Measurements from ENCODE around the gene DGKI. TPM values are rescaled to one million over a fixed set of nuclear protein-coding genes. Genes with fewer than 3 reads are reported as not detected.

DGKI gene
- total RNA-seq, 1 experiment from 2014 or later, result 0.15 TPM

DNA sequence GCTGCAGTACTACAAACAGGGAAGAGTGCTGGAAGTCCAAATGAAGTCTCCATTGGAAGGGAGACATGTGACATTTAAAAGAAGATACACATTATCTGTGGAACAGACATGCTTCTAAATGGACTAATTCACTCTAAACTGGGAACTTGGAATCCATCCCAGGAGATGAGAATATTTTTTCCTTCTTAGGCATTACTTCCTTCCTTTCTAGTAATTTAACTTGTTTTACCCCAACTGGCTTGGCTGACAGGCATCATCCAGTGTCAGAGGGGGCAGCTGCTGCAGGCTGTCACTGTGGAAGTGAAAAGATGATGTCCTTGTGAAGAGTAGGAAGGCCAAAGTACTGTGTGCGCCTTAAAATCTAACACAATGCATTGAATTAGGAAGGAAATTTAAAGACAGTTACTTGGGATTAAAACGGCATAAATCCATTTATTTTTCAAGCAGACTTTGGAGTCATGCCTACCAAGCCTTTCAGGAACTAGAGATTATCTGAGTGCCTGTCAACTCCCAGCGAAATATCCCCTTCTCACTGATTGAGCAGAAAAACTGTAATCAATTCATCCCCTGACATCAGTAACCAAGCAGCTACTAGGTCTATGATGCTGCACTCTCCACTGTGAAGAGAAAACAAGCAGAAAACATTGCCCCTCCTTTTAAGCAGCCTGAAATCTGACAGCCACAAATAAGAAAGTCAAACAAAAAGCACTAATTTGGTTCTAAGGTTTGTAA lies 161.2 kb downstream of the DGKI start:
- no peak overlapping the region for H3K9ac ChIP-seq (ENCODE audit: low read length)
- DNase-seq (ENCODE audit: low read depth, low spot score) (no peak), ATAC-seq (no peak)
- intact Hi-C loops (cut with micrococcal nuclease), result no loop called here
- no peaks in the 10 kb centered on the region for H3K79me2 ChIP-seq (ENCODE audit: insufficient read depth, low read length)
- H3K4me1 ChIP-seq (ENCODE audit: control insufficient read depth in 1 of 2, insufficient read depth in 2 of 2, low read length in 2 of 2), result no peaks in the 10 kb centered on the region
- RAD21 ChIA-PET (ENCODE audit: low non-redundant PET in 1 of 2, low total read pairs in 2 of 2, uncharacterized antibody in 2 of 2, unreplicated experiment in 2 of 2), result no interaction called here
- no peak overlapping the region for H3K27ac ChIP-seq (ENCODE audit: low read depth, low read length)
- peaks cover 43% of the 10 kb centered on the region for H3K27me3 ChIP-seq (ENCODE audit: insufficient read depth, low read length)
- H3K9me2 ChIP-seq (ENCODE audit: insufficient read depth), result no peaks in the 10 kb centered on the region
- H3K36me3 ChIP-seq (ENCODE audit: control insufficient read depth in 1 of 2, insufficient read depth in 2 of 2, low read length in 2 of 2), result no peaks in the 10 kb centered on the region
- TF ChIP-seq EZH2 (IDR thresholded peaks at IDR 0.05), result no peak
- TF ChIP-seq SP1 (IDR thresholded peaks at IDR 0.05; ENCODE audit: low read depth), result no peak
- TF ChIP-seq, protein P1, sequence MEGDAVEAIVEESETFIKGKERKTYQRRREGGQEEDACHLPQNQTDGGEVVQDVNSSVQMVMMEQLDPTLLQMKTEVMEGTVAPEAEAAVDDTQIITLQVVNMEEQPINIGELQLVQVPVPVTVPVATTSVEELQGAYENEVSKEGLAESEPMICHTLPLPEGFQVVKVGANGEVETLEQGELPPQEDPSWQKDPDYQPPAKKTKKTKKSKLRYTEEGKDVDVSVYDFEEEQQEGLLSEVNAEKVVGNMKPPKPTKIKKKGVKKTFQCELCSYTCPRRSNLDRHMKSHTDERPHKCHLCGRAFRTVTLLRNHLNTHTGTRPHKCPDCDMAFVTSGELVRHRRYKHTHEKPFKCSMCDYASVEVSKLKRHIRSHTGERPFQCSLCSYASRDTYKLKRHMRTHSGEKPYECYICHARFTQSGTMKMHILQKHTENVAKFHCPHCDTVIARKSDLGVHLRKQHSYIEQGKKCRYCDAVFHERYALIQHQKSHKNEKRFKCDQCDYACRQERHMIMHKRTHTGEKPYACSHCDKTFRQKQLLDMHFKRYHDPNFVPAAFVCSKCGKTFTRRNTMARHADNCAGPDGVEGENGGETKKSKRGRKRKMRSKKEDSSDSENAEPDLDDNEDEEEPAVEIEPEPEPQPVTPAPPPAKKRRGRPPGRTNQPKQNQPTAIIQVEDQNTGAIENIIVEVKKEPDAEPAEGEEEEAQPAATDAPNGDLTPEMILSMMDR (IDR thresholded peaks at IDR 0.05 in 2 of 3, conservative IDR thresholded peaks at IDR 0.05 in 1 of 3; ENCODE audit: borderline replicate concordance in 1 of 3, insufficient read depth in 1 of 3, low read depth in 2 of 3, low read length in 2 of 3), result no peak
- TF ChIP-seq EZH2phosphoT487 (IDR thresholded peaks at IDR 0.05; ENCODE audit: borderline replicate concordance), result no peak
- TF ChIP-seq TCF7L2 (IDR thresholded peaks at IDR 0.05; ENCODE audit: borderline replicate concordance, extremely low read depth, insufficient read depth, insufficient read length), result no peak
- TF ChIP-seq SIN3A (IDR thresholded peaks at IDR 0.05; ENCODE audit: low read depth), result no peak
- TF ChIP-seq YY1 (IDR thresholded peaks at IDR 0.05; ENCODE audit: extremely low read depth, insufficient replicate concordance, low read depth, low read length), result no peak
- TF ChIP-seq ZFX (IDR thresholded peaks at IDR 0.05), result no peak
- TF ChIP-seq SRF (IDR thresholded peaks at IDR 0.05; ENCODE audit: low read depth), result no peak
- no peak for TF ChIP-seq POLR2AphosphoS5 (IDR thresholded peaks at IDR 0.05; ENCODE audit: low read depth, low read length)
- no peak overlapping the region for H2AFZ ChIP-seq (ENCODE audit: low read depth, low read length, poor library complexity, severe bottlenecking)
- H3K9me3 ChIP-seq (ENCODE audit: control insufficient read depth in 1 of 2, insufficient read depth in 1 of 2, low read depth in 1 of 2, low read length in 2 of 2), result no peaks in the 10 kb centered on the region
- H4K20me1 ChIP-seq (ENCODE audit: insufficient read depth), result no peaks in the 10 kb centered on the region
- BruUV-seq (replicated peaks), result no TSS peak
- no peak overlapping the region for H3K4me2 ChIP-seq (ENCODE audit: low read length)
- no peak overlapping the region for H3K4me3 ChIP-seq (replicated peaks in 1 of 2; ENCODE audit: low read depth in 1 of 2, low read length in 2 of 2)
- POLR2A ChIA-PET, result no interaction called here
- CTCF ChIA-PET, result no interaction called here

All from HCT116 (cell line).